ENCODE data around the gene ROBO2.

DNA sequence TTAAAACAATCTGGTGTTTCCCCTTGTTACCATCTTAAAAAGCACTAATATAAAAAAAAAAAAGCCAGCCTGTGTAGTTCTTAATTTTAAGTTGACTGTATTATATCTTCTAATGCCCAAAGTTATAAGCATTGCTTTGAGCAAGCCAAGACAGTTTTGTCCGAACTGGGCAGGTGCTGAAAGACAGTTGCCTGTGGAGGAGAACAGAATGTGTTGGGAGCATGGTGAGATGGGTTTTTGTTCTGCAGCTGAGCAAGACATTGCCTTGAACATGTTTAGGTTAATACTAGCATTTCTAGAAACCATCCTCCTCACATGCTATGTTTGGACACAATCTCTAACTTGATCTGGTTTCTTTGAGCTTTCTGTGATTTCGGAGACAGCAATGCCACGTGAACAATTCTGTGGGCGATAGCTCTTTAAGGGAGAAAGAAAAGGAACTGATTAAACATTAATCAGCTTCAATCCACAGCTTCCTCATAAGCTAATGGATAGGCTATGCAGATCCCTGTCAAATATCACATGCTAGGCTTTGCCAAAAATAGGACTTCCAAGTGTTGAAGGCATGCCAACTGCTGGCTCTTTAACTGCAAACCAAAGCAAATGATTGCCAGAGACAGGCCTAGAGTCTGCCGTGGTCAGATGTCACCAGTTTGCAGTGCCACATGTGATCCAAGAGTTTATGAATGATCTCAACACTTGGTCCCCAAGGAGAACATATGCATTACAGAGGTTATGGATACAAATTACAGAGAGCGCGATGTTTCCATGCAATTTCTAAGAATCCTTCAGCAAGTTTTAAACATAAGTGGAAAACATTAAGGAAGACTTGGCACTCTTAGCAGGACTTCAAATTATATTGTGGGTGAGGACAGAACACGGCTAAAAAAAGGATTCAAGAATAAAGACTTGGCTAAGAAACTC lies 428.1 kb downstream of the ROBO2 start:
- TF ChIP-seq, protein P1, sequence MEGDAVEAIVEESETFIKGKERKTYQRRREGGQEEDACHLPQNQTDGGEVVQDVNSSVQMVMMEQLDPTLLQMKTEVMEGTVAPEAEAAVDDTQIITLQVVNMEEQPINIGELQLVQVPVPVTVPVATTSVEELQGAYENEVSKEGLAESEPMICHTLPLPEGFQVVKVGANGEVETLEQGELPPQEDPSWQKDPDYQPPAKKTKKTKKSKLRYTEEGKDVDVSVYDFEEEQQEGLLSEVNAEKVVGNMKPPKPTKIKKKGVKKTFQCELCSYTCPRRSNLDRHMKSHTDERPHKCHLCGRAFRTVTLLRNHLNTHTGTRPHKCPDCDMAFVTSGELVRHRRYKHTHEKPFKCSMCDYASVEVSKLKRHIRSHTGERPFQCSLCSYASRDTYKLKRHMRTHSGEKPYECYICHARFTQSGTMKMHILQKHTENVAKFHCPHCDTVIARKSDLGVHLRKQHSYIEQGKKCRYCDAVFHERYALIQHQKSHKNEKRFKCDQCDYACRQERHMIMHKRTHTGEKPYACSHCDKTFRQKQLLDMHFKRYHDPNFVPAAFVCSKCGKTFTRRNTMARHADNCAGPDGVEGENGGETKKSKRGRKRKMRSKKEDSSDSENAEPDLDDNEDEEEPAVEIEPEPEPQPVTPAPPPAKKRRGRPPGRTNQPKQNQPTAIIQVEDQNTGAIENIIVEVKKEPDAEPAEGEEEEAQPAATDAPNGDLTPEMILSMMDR (conservative IDR thresholded peaks at IDR 0.05; ENCODE audit: low read depth in 2 of 2), result no peak
- no peak for TF ChIP-seq EZH2 (IDR thresholded peaks at IDR 0.05; ENCODE audit: low read depth, unreplicated experiment)
- TF ChIP-seq POLR2AphosphoS5 (IDR thresholded peaks at IDR 0.05; ENCODE audit: low read depth), result no peak
- TF ChIP-seq ZNF114 (CRISPR knock-in tag; IDR thresholded peaks at IDR 0.05), result no peak
- TF ChIP-seq CREB1 (CRISPR knock-in tag; IDR thresholded peaks at IDR 0.05; ENCODE audit: low read depth), result no peak
- TF ChIP-seq, protein P2, sequence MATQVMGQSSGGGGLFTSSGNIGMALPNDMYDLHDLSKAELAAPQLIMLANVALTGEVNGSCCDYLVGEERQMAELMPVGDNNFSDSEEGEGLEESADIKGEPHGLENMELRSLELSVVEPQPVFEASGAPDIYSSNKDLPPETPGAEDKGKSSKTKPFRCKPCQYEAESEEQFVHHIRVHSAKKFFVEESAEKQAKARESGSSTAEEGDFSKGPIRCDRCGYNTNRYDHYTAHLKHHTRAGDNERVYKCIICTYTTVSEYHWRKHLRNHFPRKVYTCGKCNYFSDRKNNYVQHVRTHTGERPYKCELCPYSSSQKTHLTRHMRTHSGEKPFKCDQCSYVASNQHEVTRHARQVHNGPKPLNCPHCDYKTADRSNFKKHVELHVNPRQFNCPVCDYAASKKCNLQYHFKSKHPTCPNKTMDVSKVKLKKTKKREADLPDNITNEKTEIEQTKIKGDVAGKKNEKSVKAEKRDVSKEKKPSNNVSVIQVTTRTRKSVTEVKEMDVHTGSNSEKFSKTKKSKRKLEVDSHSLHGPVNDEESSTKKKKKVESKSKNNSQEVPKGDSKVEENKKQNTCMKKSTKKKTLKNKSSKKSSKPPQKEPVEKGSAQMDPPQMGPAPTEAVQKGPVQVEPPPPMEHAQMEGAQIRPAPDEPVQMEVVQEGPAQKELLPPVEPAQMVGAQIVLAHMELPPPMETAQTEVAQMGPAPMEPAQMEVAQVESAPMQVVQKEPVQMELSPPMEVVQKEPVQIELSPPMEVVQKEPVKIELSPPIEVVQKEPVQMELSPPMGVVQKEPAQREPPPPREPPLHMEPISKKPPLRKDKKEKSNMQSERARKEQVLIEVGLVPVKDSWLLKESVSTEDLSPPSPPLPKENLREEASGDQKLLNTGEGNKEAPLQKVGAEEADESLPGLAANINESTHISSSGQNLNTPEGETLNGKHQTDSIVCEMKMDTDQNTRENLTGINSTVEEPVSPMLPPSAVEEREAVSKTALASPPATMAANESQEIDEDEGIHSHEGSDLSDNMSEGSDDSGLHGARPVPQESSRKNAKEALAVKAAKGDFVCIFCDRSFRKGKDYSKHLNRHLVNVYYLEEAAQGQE (IDR thresholded peaks at IDR 0.05; ENCODE audit: unreplicated experiment), result no peak
